A549 treated with AZD9567 at 1 μM for 4 hours (cell line): ENCODE data around the gene NAA40. TPM values are rescaled to one million over a fixed set of nuclear protein-coding genes. Genes with fewer than 3 reads are reported as not detected.

Experiments used
- total RNA-seq: library from RNA; stranded (reverse); fragments of 200-300 nt; extraction: Qiagen RNA extraction; gene quantifications from 5 replicates; pipeline ENCODE4 v1.2.3, GENCODE V29; 2022; ENCODE audit not compliant: insufficient read depth

Gene NAA40
- 13.4 to 20.7 TPM (median 15.7 TPM) in 5 replicates for total RNA-seq

DNA sequence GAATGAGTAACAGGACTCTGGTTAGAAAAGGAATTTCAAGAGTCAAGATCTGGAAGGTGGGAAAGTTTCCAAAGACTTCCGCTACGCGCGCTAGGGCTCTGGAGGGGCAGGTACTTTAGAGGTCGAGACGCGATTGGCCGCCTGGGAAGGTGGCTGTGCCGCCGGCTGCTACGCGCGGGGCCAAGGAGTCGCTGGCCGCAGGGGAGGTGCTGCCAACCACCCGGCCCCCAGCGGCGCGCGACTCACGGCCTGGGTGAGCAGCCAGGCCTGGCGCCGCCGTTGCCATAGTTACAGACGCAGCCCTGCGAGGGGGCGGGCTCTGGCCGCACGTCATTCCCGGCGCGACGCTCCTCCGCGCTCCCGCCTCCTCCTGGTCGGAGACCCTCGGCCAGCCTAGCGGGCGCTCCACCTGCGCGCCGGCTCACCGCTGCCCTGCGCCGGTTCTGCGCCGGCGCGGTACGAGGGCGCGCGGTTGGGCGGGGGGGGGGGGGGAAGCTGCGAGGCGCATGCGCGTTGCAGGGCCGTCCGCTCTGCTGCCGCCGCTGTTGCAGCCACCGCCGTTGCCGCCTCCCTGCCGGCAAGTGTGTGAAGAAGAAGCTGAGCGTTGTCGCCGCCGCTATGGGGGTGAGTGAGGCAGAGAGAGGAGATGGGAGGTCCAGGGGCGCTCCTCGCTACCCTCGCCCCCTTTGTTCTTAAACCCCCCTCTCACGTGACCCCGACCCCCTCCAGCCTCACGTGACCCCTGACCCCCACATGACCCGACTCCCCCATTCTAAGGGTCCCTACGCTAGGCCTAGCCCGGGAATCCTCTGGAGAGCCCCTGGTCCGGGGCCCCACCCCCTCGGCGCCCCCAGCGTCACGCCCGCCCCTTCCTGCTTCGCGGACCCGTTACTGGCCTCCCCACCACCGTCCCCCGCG is at the start of gene NAA40:
Gene NAA40, plus strand, starts transcription at position 524 of the 918 bp plus-strand sequence. Its CDS starts 95 bp downstream, at position 619.

GRCh38 chr11:63916837-63917691 is 21.7 kb upstream of the NAA40 start, which contains the start of gene RCOR2:
TSS of gene RCOR2 (minus strand) at chr11:63917164. CDS start at chr11:63916456, 708 bp downstream.

GRCh38 chr11:63974259-63975143 is 35.7 kb downstream of the NAA40 start, which contains the start of gene COX8A:
TSS of gene COX8A (plus strand) at chr11:63974620. CDS start at chr11:63974681, 61 bp downstream.

DNA sequence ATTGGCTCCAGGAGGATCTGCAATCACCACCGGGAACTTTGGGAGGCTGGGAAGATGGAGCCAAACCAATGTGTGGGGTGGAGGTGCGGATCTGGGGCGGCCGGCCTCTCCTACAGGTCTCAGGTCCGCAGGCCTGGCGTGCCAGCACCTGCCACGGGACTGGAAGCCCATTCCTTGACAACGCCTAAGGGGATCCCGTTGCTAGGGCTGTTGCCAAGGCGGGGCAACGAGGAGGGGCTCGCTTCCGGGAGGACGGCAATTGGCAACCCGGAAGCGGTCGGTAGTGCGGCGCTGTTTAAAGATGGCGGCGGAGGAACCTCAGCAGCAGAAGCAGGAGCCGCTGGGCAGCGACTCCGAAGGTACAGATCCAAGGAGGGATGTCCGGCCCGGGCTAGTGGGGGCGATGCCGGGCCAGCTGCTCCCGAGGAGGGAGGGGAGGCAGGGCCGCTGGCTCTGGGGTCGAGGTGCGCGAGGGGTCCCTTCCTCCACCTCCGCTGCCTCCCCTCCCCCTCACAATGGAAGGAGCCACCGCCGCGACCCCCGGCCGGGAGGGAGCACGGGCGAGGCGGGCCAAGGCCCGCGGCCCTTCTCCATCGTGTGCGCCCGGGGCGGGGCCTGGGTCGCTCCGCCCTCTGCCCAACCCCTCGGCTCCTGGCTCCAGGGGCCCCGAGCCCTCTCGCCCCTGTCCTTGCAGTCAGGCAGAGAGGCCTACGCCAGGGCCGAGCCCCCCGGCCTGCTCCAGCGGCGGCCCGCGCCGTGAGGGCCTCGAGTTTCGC is 47.5 kb downstream of the NAA40 start, which contains the start of gene OTUB1:
Gene OTUB1, plus strand, starts transcription at position 283 of the 776 bp plus-strand sequence. Its CDS starts 19 bp downstream, at position 302.

Other genes starting within 250 kb of the NAA40 start
- 5.4 to 7.7 TPM (median 6.5 TPM) in 5 replicates for gene ZFTA, start 170.2 kb upstream of the NAA40 start, total RNA-seq
- gene SPINDOC, start 125.5 kb upstream of the NAA40 start, total RNA-seq: 36.4 to 53.3 TPM (median 51.8 TPM) in 5 replicates
- gene MARK2, start 99.9 kb upstream of the NAA40 start, total RNA-seq: 24.7 to 26.8 TPM (median 26.4 TPM) in 5 replicates
- gene RCOR2, start 21.8 kb upstream of the NAA40 start, total RNA-seq: 0.65 to 1.1 TPM (median 0.97 TPM) in 4 of 5 replicates, not detected in the other
- 748 to 1,110 TPM (median 1,029 TPM) in 5 replicates for gene COX8A, start 35.6 kb downstream of the NAA40 start, total RNA-seq
- 107 to 135 TPM (median 126 TPM) in 5 replicates for gene OTUB1, start 47.4 kb downstream of the NAA40 start, total RNA-seq
- gene FLRT1, start 96.9 kb downstream of the NAA40 start, total RNA-seq: 0.03 to 0.07 TPM (median 0.04 TPM) in 4 of 5 replicates, not detected in the other
- 8.5 to 16.1 TPM (median 13.2 TPM) in 5 replicates for gene MACROD1, start 227.1 kb downstream of the NAA40 start, total RNA-seq
- 229 to 287 TPM (median 245 TPM) in 5 replicates for gene STIP1, start 247.2 kb downstream of the NAA40 start, total RNA-seq